Coronary artery (tissue), 2 donors: Measurements from ENCODE around the gene TPM1.

Experiments used
- DNase-seq: peaks from one replicate; pipeline ENCODE4 v3.0.0-alpha.2; 2017; ENCODE audit warnings: low spot score
- H3K27ac ChIP-seq, 2 donors: fragments of 200-600 bp; sonication (generic); one replicate each; pipeline ENCODE4 v1.5.1; 2016 to 2019
- H3K4me3 ChIP-seq: fragments of 200-600 bp; sonication (generic); 2 replicates; pipeline ENCODE4 v1.5.1; 2016; ENCODE audit warnings: mild to moderate bottlenecking, moderate library complexity
- TF ChIP-seq, protein P1 (sequence below): fragments of 200-600 bp; sonication (generic); IDR thresholded peaks from one replicate; pipeline ENCODE4 v1.5.1; 2019; ENCODE audit warnings: antibody characterized with exemption

The TPM1 gene

GRCh38 chr15:63035253-63035652 is 7.3 kb upstream of the TPM1 start:
- Histone ChIP-seq H3K4me3 (no peak overlapping the region), H3K27ac (no peak overlapping the region)
- no peak for DNase-seq
- TF ChIP-seq, protein P1, sequence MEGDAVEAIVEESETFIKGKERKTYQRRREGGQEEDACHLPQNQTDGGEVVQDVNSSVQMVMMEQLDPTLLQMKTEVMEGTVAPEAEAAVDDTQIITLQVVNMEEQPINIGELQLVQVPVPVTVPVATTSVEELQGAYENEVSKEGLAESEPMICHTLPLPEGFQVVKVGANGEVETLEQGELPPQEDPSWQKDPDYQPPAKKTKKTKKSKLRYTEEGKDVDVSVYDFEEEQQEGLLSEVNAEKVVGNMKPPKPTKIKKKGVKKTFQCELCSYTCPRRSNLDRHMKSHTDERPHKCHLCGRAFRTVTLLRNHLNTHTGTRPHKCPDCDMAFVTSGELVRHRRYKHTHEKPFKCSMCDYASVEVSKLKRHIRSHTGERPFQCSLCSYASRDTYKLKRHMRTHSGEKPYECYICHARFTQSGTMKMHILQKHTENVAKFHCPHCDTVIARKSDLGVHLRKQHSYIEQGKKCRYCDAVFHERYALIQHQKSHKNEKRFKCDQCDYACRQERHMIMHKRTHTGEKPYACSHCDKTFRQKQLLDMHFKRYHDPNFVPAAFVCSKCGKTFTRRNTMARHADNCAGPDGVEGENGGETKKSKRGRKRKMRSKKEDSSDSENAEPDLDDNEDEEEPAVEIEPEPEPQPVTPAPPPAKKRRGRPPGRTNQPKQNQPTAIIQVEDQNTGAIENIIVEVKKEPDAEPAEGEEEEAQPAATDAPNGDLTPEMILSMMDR = no peak

GRCh38 chr15:63035977-63036376 is 6.6 kb upstream of the TPM1 start:
- TF ChIP-seq, protein P1 = no peak
- Histone ChIP-seq H3K4me3 (no peak overlapping the region), H3K27ac (no peak overlapping the region)
- no peak for DNase-seq

GRCh38 chr15:63037976-63038720 is 4.4 kb upstream of the TPM1 start:
- no peak overlapping the region for H3K27ac ChIP-seq
- DNase-seq = no peak
- TF ChIP-seq, protein P1 = no peak
- H3K4me3 ChIP-seq = no peak overlapping the region

- TF ChIP-seq, protein P1 = no peak
- no peak overlapping the region for H3K4me3 ChIP-seq
Measured at GRCh38 chr15:63038926-63039673, 3.4 kb upstream of the TPM1 start.

DNA sequence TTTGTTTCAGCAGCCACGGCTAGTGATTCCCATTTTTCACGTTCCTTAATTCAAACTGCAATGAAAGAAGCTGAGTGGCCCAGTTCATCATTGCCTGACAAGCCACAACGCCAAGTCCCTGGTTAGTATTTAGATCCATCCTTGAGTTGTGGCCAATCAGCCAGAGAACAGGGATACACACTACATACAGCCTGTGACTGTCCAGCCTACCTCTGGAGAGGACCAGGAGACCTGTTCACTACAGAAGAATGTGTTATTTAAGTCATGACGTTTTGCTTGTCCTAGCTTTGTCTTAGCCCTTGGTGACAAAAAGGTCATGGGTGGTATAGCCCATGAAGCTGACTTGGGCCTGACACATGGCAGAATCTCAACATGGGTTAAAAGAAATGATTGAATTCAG is 2.7 kb upstream of the TPM1 start:
- Histone ChIP-seq H3K27ac (no peak overlapping the region), H3K4me3 (no peak overlapping the region)
- no peak for DNase-seq
- TF ChIP-seq, protein P1 = no peak

More at GRCh38 chr15:63038926-63039673, 3.4 kb upstream of the TPM1 start:
- DNase-seq = no peak
- H3K27ac ChIP-seq = no peak overlapping the region

DNA sequence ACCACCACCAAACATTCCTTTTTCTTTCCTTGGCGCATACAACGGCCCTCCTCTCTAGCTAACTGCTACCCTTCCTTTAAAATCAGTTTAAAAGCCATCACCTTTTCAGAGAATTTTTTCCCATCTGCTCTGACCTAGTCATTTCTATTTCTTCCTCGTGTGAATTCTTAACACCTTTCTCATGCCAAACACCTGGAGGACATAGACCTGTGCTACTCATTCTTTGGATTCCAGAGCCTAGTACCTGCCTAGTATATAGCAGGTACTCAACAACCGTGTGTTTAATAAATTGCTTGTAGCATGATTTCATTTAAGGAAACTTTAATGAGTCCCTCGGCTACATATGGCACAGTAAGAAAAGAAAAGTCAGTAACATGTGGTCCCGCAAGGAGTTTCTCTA is 2.0 kb upstream of the TPM1 start:
- Histone ChIP-seq H3K4me3 (no peak overlapping the region), H3K27ac (peak overlapping the region; percentile 88 to 98)
- TF ChIP-seq, protein P1 = no peak
- no peak for DNase-seq

DNA sequence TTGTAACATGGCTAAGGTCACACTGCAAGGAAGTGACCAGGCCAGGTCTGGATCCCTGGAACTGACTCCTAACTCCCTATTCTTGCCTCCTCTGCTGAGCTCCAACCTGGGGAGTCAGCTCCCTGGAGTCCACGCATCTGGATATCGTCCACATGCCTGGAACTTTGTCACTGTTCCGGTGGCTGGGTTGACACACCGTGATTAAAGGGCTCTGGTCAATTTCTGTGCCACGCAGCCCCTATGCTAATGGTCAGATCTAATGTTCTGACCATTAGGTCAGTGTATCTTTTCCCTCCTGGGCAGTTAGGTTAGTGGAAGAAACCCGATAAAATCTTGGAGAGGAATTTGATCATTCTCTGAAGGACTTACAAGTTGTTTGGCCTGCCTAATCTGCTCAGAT is 1.6 kb upstream of the TPM1 start:
- H3K4me3 ChIP-seq = peak overlapping the region; percentile 94
- no peak for DNase-seq
- peak overlapping the region; percentile 88 to 98 for H3K27ac ChIP-seq
- TF ChIP-seq, protein P1 = no peak
